PC-9 (cell line): ENCODE measurements around the gene CCDC88C.

Experiments
- CTCF ChIP-seq: fragments of 200-600 bp; sonication (generic); conservative IDR thresholded peaks from 2 replicates; pipeline ENCODE4 v1.6.1; 2017; ENCODE audit warnings: mixed run types, antibody characterized with exemption, mild to moderate bottlenecking, moderate library complexity
- EZH2 ChIP-seq: fragments of 200-600 bp; sonication (generic); IDR thresholded peaks from 2 replicates; pipeline ENCODE4 v1.8.0; 2017; ENCODE audit warnings: antibody characterized with exemption, low read depth

GRCh38 chr14:91361233-91361811, 56.3 kb downstream of the CCDC88C start:
- no peak for TF ChIP-seq CTCF
- TF ChIP-seq EZH2, result no peak
